GM23248 (cell line): ENCODE data around the gene RPL37. TPM values are rescaled to one million over a fixed set of nuclear protein-coding genes. Genes with fewer than 3 reads are reported as not detected.
"Not testable (repeated sequence)": the region's sequence is repeated elsewhere in the genome, so short reads cannot be mapped to it uniquely, and the experiment has no call there.

Experiments
- DNase-seq: peaks from one replicate; pipeline ENCODE4 v3.0.0-alpha.2; 2015
- H2AFZ ChIP-seq: fragments of 200-600 bp; sonication (generic); 2 replicates; pipeline ENCODE4 v1.6.1; 2016; ENCODE audit warnings: antibody characterized with exemption
- H3F3A ChIP-seq: fragments of 200-600 bp; sonication (generic); 2 replicates; pipeline ENCODE4 v1.6.1; 2016; ENCODE audit warnings: mild to moderate bottlenecking, antibody characterized with exemption, mixed run types; ENCODE audit not compliant: insufficient read depth
- H3K27ac ChIP-seq: fragments of 200-600 bp; sonication (generic); 2 replicates; pipeline ENCODE4 v1.5.1; 2016; ENCODE audit warnings: mild to moderate bottlenecking
- H3K27me3 ChIP-seq: fragments of 200-600 bp; sonication (generic); replicated peaks from 2 replicates; pipeline ENCODE4 v1.6.1; 2016; ENCODE audit warnings: mild to moderate bottlenecking; ENCODE audit not compliant: insufficient read depth
- H3K36me3 ChIP-seq: fragments of 200-600 bp; sonication (generic); 2 replicates; pipeline ENCODE4 v1.6.1; 2016; ENCODE audit warnings: low read depth, mild to moderate bottlenecking
- H3K4me1 ChIP-seq: fragments of 200-600 bp; sonication (generic); 2 replicates; pipeline ENCODE4 v1.6.1; 2016; ENCODE audit warnings: mild to moderate bottlenecking; ENCODE audit not compliant: insufficient read depth
- H3K4me2 ChIP-seq: fragments of 200-600 bp; sonication (generic); one replicate; pipeline ENCODE4 v1.6.1; 2016; ENCODE audit warnings: mild to moderate bottlenecking; ENCODE audit not compliant: unreplicated experiment
- H3K4me3 ChIP-seq: fragments of 200-600 bp; sonication (generic); 2 replicates; pipeline ENCODE4 v1.5.1; 2016; ENCODE audit warnings: mild to moderate bottlenecking
- H3K79me2 ChIP-seq: fragments of 200-600 bp; sonication (generic); 2 replicates; pipeline ENCODE4 v1.6.1; 2016; ENCODE audit warnings: mild to moderate bottlenecking; ENCODE audit not compliant: insufficient read depth
- H3K9ac ChIP-seq: fragments of 200-600 bp; sonication (generic); 2 replicates; pipeline ENCODE4 v1.6.1; 2016; ENCODE audit warnings: mild to moderate bottlenecking
- H3K9me2 ChIP-seq: fragments of 200-600 bp; sonication (generic); 2 replicates; pipeline ENCODE4 v1.6.1; 2016; ENCODE audit warnings: mixed run types, mild to moderate bottlenecking, moderate library complexity; ENCODE audit not compliant: insufficient read depth
- H3K9me3 ChIP-seq: fragments of 200-600 bp; sonication (generic); one replicate; pipeline ENCODE4 v1.6.1; 2017; ENCODE audit warnings: low read depth
- H4K20me1 ChIP-seq: fragments of 200-600 bp; sonication (generic); 2 replicates; pipeline ENCODE4 v1.6.0; 2016; ENCODE audit not compliant: insufficient read depth
- EZH2 ChIP-seq: fragments of 200-600 bp; sonication (generic); IDR thresholded peaks from 2 replicates; pipeline ENCODE4 v1.6.1; 2018; ENCODE audit warnings: antibody characterized with exemption, mild to moderate bottlenecking; ENCODE audit not compliant: insufficient read depth, poor library complexity, severe bottlenecking
- EZH2phosphoT487 ChIP-seq: fragments of 200-600 bp; sonication (generic); IDR thresholded peaks from 2 replicates; pipeline ENCODE4 v1.6.1; 2018; ENCODE audit warnings: antibody characterized with exemption, moderate library complexity, mild to moderate bottlenecking, low read depth; ENCODE audit not compliant: insufficient read depth
- WGBS, 2 experiments: methylation state at CpG; one replicate each; pipeline ENCODE4 v1.1.6; 2015 to 2017; ENCODE audit warnings: low lambda C conversion rate in 2 of 2, low coverage in 1 of 2; ENCODE audit errors: missing lambda C conversion rate in 2 of 2; 5-methylcytosine and 5-hydroxymethylcytosine counted together
- in situ Hi-C: fragments of 300-500 bp; cut with MboI; formaldehyde crosslinking; loops from 2 replicates; pipeline ENCODE4 v1.15.0; 2020
- polyA plus RNA-seq: library from polyadenylated mRNA; unstranded; fragments of >200 nt; fragmentation: Nextera tagmentation; extraction: Ambion mirVana; gene quantifications from 2 replicates; pipeline ENCODE4 v1.2.1, GENCODE V29; 2016
- total RNA-seq: library from RNA; depleted of rRNA; stranded (reverse); fragments of >200 nt; shearing (Covaris generic); gene quantifications from 2 replicates; pipeline ENCODE4 v1.2.3, GENCODE V29; 2014; rRNA removed

The RPL37 gene
- 33.8 and 46.0 TPM in 2 replicates for total RNA-seq
- polyA plus RNA-seq = 717 and 731 TPM in 2 replicates

- in situ Hi-C loops = no loop called here
- DNase-seq = peak; percentile 99
Measured at GRCh38 chr5:40834849-40835787, at the start of gene RPL37. Gene RPL37, minus strand, starts transcription at chr5:40835222. Its CDS starts 37 bp downstream, at chr5:40835185.

GRCh38 chr5:40883051-40883450 lies 48.0 kb upstream of the RPL37 start:
- 48 to 54% methylated on average over 1 of the region's 1 CpG for WGBS, 2 experiments
- not testable (repeated sequence) for DNase-seq
- in situ Hi-C loops = loop anchor here (25.0 kb wide), 1 partner anchor 1296 kb away; no protein-coding TSS in a partner anchor

More at GRCh38 chr5:40834849-40835787, at the start of gene RPL37:
- H3K4me3 ChIP-seq = peak within 1 kb of the TSS; percentile 95
- H3K27me3 ChIP-seq = no peaks in the 10 kb centered on the region
- H3K9me3 ChIP-seq = no peaks in the 10 kb centered on the region
- H4K20me1 ChIP-seq = peaks cover 9% of the 10 kb centered on the region
- H3K9me2 ChIP-seq = no peaks in the 10 kb centered on the region
- peak within 1 kb of the TSS; percentile 97 for H3K4me2 ChIP-seq
- H3K27ac ChIP-seq = peak within 1 kb of the TSS; percentile 96
- WGBS, 2 experiments = 1 to 2% methylated on average over 61 of the region's 61 CpGs
- TF ChIP-seq EZH2phosphoT487 (no peak), EZH2 (no peak)
- peaks cover 64% of the 10 kb centered on the region for H3F3A ChIP-seq
- H3K36me3 ChIP-seq = peaks cover 44% of the 10 kb centered on the region
- peaks cover 28% of the 10 kb centered on the region for H3K4me1 ChIP-seq
- peak within 1 kb of the TSS; percentile 95 for H2AFZ ChIP-seq
- H3K9ac ChIP-seq = peak within 1 kb of the TSS; percentile 99
- H3K79me2 ChIP-seq = peaks cover 49% of the 10 kb centered on the region

DNA sequence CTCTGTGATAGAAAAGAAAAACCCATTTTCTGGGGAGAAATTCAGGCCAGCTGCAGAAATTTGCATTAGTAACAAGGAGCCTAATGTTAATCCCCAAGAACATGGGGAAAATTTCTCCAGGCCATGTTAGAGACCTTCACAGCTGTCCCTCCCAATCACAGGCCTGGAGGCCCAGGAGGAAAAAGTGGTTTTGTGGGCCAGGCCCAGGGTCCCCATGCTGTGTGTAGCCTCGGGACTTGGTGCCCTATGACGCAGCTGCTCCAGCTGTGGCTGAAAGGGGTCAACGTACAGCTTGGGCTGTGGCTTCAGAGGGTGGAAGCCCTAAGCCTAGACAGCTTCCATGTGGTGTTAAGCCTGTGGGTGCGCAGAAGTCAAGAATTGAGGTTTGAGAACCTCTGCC lies 47.3 kb upstream of the RPL37 start:
- in situ Hi-C loops = loop anchor here (25.0 kb wide), 1 partner anchor 1295 kb away; no protein-coding TSS in a partner anchor
- Histone ChIP-seq H4K20me1 (no peaks in the 10 kb centered on the region), H3F3A (no peaks in the 10 kb centered on the region), H3K4me1 (no peaks in the 10 kb centered on the region), H3K9me3 (no peaks in the 10 kb centered on the region), H3K4me2 (no peak overlapping the region), H3K36me3 (no peaks in the 10 kb centered on the region), H3K27ac (no peak overlapping the region), H3K9ac (no peak overlapping the region), H3K9me2 (no peaks in the 10 kb centered on the region), H3K4me3 (no peak overlapping the region), H3K79me2 (no peaks in the 10 kb centered on the region), H3K27me3 (no peaks in the 10 kb centered on the region), H2AFZ (no peak overlapping the region)
- no peak for DNase-seq
- WGBS, 2 experiments = 63 to 72% methylated on average over 4 of the region's 4 CpGs
- no peak for TF ChIP-seq EZH2
- no peak for TF ChIP-seq EZH2phosphoT487

More at GRCh38 chr5:40883051-40883450, 48.0 kb upstream of the RPL37 start:
- H2AFZ ChIP-seq, H3K9me3 ChIP-seq, H3K79me2 ChIP-seq, H3K4me3 ChIP-seq, H3F3A ChIP-seq, H3K9me2 ChIP-seq, H3K9ac ChIP-seq, H3K4me2 ChIP-seq, H3K4me1 ChIP-seq, H3K36me3 ChIP-seq, H3K27ac ChIP-seq, H4K20me1 ChIP-seq, H3K27me3 ChIP-seq: not testable (repeated sequence)

DNA sequence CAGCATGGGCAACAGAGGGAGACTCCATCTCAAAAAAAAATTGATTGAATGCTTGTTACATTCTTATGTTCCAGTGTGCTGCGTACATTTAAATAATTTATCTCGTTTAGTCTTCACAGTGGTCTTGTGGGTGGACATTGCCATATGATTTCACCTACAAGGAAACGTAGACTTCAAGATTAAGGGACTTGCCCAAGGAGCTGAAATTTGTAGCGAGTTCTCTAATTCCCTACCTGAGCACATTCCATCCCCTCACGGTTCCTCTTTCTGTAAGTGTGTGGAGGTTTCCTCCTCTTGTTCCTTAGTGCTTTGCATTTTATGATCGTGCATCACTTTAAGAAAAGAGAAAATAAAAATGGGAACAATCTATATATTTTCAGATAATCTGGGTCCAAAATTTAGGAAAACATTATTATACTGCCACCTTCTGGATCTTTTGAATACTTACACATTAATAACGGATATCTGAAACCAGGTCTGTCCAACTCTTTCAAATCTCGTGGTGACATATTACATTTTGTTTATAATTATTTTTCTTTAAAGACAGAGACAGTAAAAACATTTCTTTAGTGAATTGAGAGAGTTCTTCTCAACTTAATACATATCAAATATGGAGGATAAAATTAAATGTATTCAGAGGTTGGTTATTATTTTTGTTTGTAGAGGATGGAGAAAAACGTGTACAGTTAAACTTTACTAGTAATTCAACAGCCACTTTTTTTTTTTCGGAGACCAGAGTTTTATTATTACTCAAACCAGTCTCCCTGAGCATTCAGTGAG lies 44.3 kb upstream of the RPL37 start:
- Histone ChIP-seq H2AFZ (peak overlapping the region; percentile 65), H3K4me2 (peak overlapping the region; percentile 13), H4K20me1 (no peaks in the 10 kb centered on the region), H3K9ac (no peak overlapping the region), H3K79me2 (no peaks in the 10 kb centered on the region), H3F3A (no peaks in the 10 kb centered on the region), H3K27me3 (no peaks in the 10 kb centered on the region), H3K27ac (no peak overlapping the region), H3K9me3 (no peaks in the 10 kb centered on the region), H3K9me2 (no peaks in the 10 kb centered on the region), H3K4me1 (no peaks in the 10 kb centered on the region), H3K4me3 (no peak overlapping the region), H3K36me3 (no peaks in the 10 kb centered on the region)
- 19 to 20% methylated on average over 10 of the region's 10 CpGs for WGBS, 2 experiments
- in situ Hi-C loops = loop anchor here (25.0 kb wide), 1 partner anchor 1292 kb away; no protein-coding TSS in a partner anchor
- TF ChIP-seq EZH2 (no peak), EZH2phosphoT487 (no peak)
- DNase-seq = peak; percentile 59
